Hepatocyte (in vitro differentiated cells): ENCODE data around the gene RPL28.

Experiments
- EZH2 ChIP-seq: fragments of 200-600 bp; sonication (generic); IDR thresholded peaks from 2 replicates; pipeline ENCODE4 v1.6.1; 2016; ENCODE audit warnings: antibody characterized with exemption, mild to moderate bottlenecking, borderline replicate concordance
- TF ChIP-seq, protein P1 (sequence below): fragments of 200-600 bp; sonication (generic); IDR thresholded peaks from 2 replicates; pipeline ENCODE4 v1.5.1; 2016; ENCODE audit warnings: antibody characterized with exemption, mild to moderate bottlenecking; ENCODE audit not compliant: poor library complexity

DNA sequence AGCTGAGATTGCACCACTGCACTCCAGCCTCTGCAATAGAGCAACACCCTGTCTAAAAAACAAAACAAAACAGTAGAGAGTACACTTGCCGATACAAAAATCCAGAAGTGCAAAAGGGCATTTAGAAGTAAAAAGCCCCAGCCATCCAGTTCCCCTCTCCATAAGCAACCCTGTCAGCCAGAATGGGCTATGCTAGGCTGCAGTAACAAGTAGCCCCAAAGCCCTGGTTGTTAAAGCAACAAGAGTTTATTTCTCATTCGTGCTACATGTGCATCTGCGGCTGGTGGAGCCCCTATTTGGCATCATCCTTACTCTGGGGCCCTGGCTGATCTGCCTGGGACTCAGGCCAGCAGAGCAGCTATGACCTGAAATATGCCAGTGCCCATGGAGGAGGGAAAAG lies 38.8 kb downstream of the RPL28 start:
- TF ChIP-seq, protein P1, sequence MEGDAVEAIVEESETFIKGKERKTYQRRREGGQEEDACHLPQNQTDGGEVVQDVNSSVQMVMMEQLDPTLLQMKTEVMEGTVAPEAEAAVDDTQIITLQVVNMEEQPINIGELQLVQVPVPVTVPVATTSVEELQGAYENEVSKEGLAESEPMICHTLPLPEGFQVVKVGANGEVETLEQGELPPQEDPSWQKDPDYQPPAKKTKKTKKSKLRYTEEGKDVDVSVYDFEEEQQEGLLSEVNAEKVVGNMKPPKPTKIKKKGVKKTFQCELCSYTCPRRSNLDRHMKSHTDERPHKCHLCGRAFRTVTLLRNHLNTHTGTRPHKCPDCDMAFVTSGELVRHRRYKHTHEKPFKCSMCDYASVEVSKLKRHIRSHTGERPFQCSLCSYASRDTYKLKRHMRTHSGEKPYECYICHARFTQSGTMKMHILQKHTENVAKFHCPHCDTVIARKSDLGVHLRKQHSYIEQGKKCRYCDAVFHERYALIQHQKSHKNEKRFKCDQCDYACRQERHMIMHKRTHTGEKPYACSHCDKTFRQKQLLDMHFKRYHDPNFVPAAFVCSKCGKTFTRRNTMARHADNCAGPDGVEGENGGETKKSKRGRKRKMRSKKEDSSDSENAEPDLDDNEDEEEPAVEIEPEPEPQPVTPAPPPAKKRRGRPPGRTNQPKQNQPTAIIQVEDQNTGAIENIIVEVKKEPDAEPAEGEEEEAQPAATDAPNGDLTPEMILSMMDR, result no peak
- no peak for TF ChIP-seq EZH2
